Fibroblast of skin of right quadriceps (primary cell): Measurements from ENCODE around the gene ADSS1.

ENCODE experiments used
- DNase-seq: peaks from one replicate; pipeline ENCODE4 v3.0.0-alpha.2; 2013

Gene ADSS1

GRCh38 chr14:104751539-104752422 lies 27.8 kb downstream of the ADSS1 start:
- no peak for DNase-seq

GRCh38 chr14:104752423-104752734 lies 28.4 kb downstream of the ADSS1 start:
- no peak for DNase-seq

- peak; percentile 99 for DNase-seq
These were observed 28.9 kb downstream of the ADSS1 start, which contains the start of gene SIVA1 for GRCh38 chr14:104752735-104753527. SIVA1 (plus strand) TSS chr14:104753147; CDS start chr14:104753202, 55 bp downstream.

GRCh38 chr14:104753528-104754212 lies 29.6 kb downstream of the ADSS1 start:
- no peak for DNase-seq

- no peak for DNase-seq
These were observed 30.3 kb downstream of the ADSS1 start for GRCh38 chr14:104754213-104754851.

GRCh38 chr14:104755621-104756020 lies 31.6 kb downstream of the ADSS1 start:
- DNase-seq = no peak

- no peak for DNase-seq
These were observed 32.6 kb downstream of the ADSS1 start for GRCh38 chr14:104756477-104757237.

- DNase-seq = no peak
These were observed 33.2 kb downstream of the ADSS1 start for GRCh38 chr14:104757238-104757585.

- no peak for DNase-seq
These were observed 33.8 kb downstream of the ADSS1 start for GRCh38 chr14:104757681-104758392.

GRCh38 chr14:104758981-104759969 lies 35.2 kb downstream of the ADSS1 start:
- no peak for DNase-seq

GRCh38 chr14:104765517-104765916 lies 41.5 kb downstream of the ADSS1 start:
- no peak for DNase-seq

- no peak for DNase-seq
These were observed 42.3 kb downstream of the ADSS1 start for GRCh38 chr14:104766256-104766862.

GRCh38 chr14:104766863-104767633 lies 43.0 kb downstream of the ADSS1 start:
- no peak for DNase-seq

GRCh38 chr14:104767634-104767918 lies 43.5 kb downstream of the ADSS1 start:
- no peak for DNase-seq

GRCh38 chr14:104768437-104769323 lies 44.7 kb downstream of the ADSS1 start:
- peak; percentile 73 for DNase-seq

- no peak for DNase-seq
These were observed 45.5 kb downstream of the ADSS1 start for GRCh38 chr14:104769324-104770071.

GRCh38 chr14:104770072-104770579 lies 46.1 kb downstream of the ADSS1 start:
- DNase-seq = no peak
